ENCODE measurements around the gene CYTH1. TPM values are rescaled to one million over a fixed set of nuclear protein-coding genes. Genes with fewer than 3 reads are reported as not detected.

Gene CYTH1
- polyA plus RNA-seq, 1 donor from 2014 or later: 120 TPM

GRCh38 chr17:78634154-78634553 is 147.9 kb downstream of the CYTH1 start:
- Histone ChIP-seq H3K79me2 (replicated peaks; ENCODE audit: insufficient read depth, low read length) (no peaks in the 10 kb centered on the region), H2AFZ (ENCODE audit: low read depth, low read length) (no peak overlapping the region)
- TF ChIP-seq EZH2 (IDR thresholded peaks at IDR 0.05; ENCODE audit: borderline replicate concordance, insufficient read depth, low read length, poor library complexity, severe bottlenecking) (no peak), SMC3 (conservative IDR thresholded peaks at IDR 0.05; ENCODE audit: poor library complexity) (no peak), EP300 (conservative IDR thresholded peaks at IDR 0.05; ENCODE audit: poor library complexity, severe bottlenecking) (no peak), TAF1 (IDR thresholded peaks at IDR 0.05; ENCODE audit: low read depth) (no peak), CTCF (IDR thresholded peaks at IDR 0.05; ENCODE audit: poor library complexity, severe bottlenecking) (no peak), POLR2AphosphoS5 (IDR thresholded peaks at IDR 0.05) (no peak), MXI1 (conservative IDR thresholded peaks at IDR 0.05; ENCODE audit: poor library complexity, severe bottlenecking) (no peak), REST (IDR thresholded peaks at IDR 0.05; ENCODE audit: borderline replicate concordance) (no peak), RAD21 (conservative IDR thresholded peaks at IDR 0.05) (no peak)

DNA sequence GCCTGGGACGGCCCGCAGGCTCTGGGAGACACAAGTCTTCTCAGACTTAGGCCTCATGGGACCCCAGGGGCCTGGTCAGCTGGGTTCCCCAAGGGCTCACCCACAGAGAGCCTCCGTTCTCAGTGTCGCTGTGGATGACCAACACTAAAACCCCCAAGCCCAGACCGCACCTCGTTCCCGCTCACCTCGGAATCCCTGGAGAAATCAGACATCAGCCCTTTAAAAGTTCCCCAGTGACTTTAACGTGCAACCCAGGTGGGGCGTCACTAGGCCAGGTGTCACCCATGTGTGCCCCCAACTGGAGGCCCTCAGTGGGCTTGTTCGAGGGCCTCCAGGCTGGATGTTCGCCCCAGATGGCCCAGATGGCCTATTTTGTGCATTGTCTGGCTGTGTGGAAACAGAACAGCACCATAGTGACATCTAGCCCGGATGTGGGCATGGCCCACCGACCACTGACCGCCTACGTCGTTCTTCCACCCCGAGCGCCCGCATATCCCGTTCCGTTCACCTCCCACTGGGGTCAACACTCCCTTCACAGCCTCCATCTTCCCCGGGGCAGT is 152.6 kb downstream of the CYTH1 start:
- no peaks in the 10 kb centered on the region for H3K9me2 ChIP-seq (ENCODE audit: insufficient read depth, low read length)
- H3F3A ChIP-seq (ENCODE audit: insufficient read depth, low read length, poor library complexity, severe bottlenecking): no peaks in the 10 kb centered on the region
- H4K20me1 ChIP-seq (ENCODE audit: insufficient read depth): no peaks in the 10 kb centered on the region
- H3K36me3 ChIP-seq (ENCODE audit: insufficient read depth, low read length): no peaks in the 10 kb centered on the region
- no peak overlapping the region for H3K9ac ChIP-seq (ENCODE audit: low read length)
- no peaks in the 10 kb centered on the region for H3K27me3 ChIP-seq (ENCODE audit: insufficient read depth, low read depth, low read length)
- H3K4me3 ChIP-seq (ENCODE audit: low read length): no peak overlapping the region
- no peak for TF ChIP-seq TAF1 (IDR thresholded peaks at IDR 0.05; ENCODE audit: low read depth)
- no peak for TF ChIP-seq POLR2AphosphoS5 (IDR thresholded peaks at IDR 0.05)
- TF ChIP-seq RAD21 (conservative IDR thresholded peaks at IDR 0.05): no peak
- no peak for TF ChIP-seq EP300 (conservative IDR thresholded peaks at IDR 0.05; ENCODE audit: poor library complexity, severe bottlenecking)
- no peak for TF ChIP-seq EZH2 (IDR thresholded peaks at IDR 0.05; ENCODE audit: borderline replicate concordance, insufficient read depth, low read length, poor library complexity, severe bottlenecking)
- no peak for TF ChIP-seq MXI1 (conservative IDR thresholded peaks at IDR 0.05; ENCODE audit: poor library complexity, severe bottlenecking)
- TF ChIP-seq SMC3 (conservative IDR thresholded peaks at IDR 0.05; ENCODE audit: poor library complexity): no peak
- TF ChIP-seq REST (IDR thresholded peaks at IDR 0.05; ENCODE audit: borderline replicate concordance): no peak
- TF ChIP-seq CTCF (IDR thresholded peaks at IDR 0.05; ENCODE audit: poor library complexity, severe bottlenecking): no peak
- H3K27ac ChIP-seq (ENCODE audit: low read length): no peak overlapping the region
- no peaks in the 10 kb centered on the region for H3K9me3 ChIP-seq (ENCODE audit: low read length)
- no peak overlapping the region for H2AFZ ChIP-seq (ENCODE audit: low read depth, low read length)
- H3K4me2 ChIP-seq (ENCODE audit: low read length): no peak overlapping the region
- H3K79me2 ChIP-seq (replicated peaks; ENCODE audit: insufficient read depth, low read length): no peaks in the 10 kb centered on the region

More at GRCh38 chr17:78634154-78634553, 147.9 kb downstream of the CYTH1 start:
- Histone ChIP-seq H4K20me1 (ENCODE audit: insufficient read depth) (no peaks in the 10 kb centered on the region), H3K27ac (ENCODE audit: low read length) (no peak overlapping the region), H3K9me2 (ENCODE audit: insufficient read depth, low read length) (no peaks in the 10 kb centered on the region), H3K9me3 (ENCODE audit: low read length) (no peaks in the 10 kb centered on the region), H3K4me3 (ENCODE audit: low read length) (no peak overlapping the region), H3K36me3 (ENCODE audit: insufficient read depth, low read length) (no peaks in the 10 kb centered on the region), H3F3A (ENCODE audit: insufficient read depth, low read length, poor library complexity, severe bottlenecking) (no peaks in the 10 kb centered on the region), H3K4me2 (ENCODE audit: low read length) (no peak overlapping the region), H3K9ac (ENCODE audit: low read length) (no peak overlapping the region), H3K27me3 (ENCODE audit: insufficient read depth, low read depth, low read length) (no peaks in the 10 kb centered on the region)

Data from neural cell (in vitro differentiated cells).